Chondrocyte (in vitro differentiated cells): ENCODE measurements around the gene CACNB3. TPM values are rescaled to one million over a fixed set of nuclear protein-coding genes. Genes with fewer than 3 reads are reported as not detected.
A peak's percentile ranks its signal among the peaks of the same experiment; 100 is the strongest.
"Not testable (repeated sequence)": the region's sequence is repeated elsewhere in the genome, so short reads cannot be mapped to it uniquely, and the experiment has no call there.

Source experiments
- DNase-seq: peaks from one replicate; pipeline ENCODE4 v3.0.0; 2021; ENCODE audit warnings: mixed read lengths, low spot score
- H3K27ac Mint-ChIP-seq: one replicate; pipeline ENCODE4 v1.8.0; 2021; ENCODE audit warnings: mild to moderate bottlenecking, moderate library complexity, mixed read lengths; ENCODE audit not compliant: unreplicated experiment
- H3K27me3 Mint-ChIP-seq: 2 replicates; pipeline ENCODE4 v1.8.0; 2021; ENCODE audit warnings: low read depth, mixed read lengths
- H3K36me3 Mint-ChIP-seq: 2 replicates; pipeline ENCODE4 v1.8.0; 2021; ENCODE audit warnings: low read depth, mixed read lengths
- H3K4me1 Mint-ChIP-seq: 2 replicates; pipeline ENCODE4 v1.8.0; 2021; ENCODE audit warnings: low read depth, mild to moderate bottlenecking, mixed read lengths
- H3K4me3 Mint-ChIP-seq: one replicate; pipeline ENCODE4 v1.8.0; 2021; ENCODE audit warnings: mild to moderate bottlenecking, moderate library complexity, mixed read lengths; ENCODE audit not compliant: unreplicated experiment
- H3K9me3 Mint-ChIP-seq: 2 replicates; pipeline ENCODE4 v1.8.0; 2021; ENCODE audit warnings: low read depth, mixed read lengths
- total RNA-seq: library from RNA; stranded (reverse); gene quantifications from 3 replicates; pipeline ENCODE4 v1.2.1, GENCODE V29; 2021
- TF ChIP-seq, protein P1 (sequence below): fragments of 200-600 bp; sonication (generic); IDR thresholded peaks from 2 replicates; pipeline ENCODE4 v1.5.0; 2021; ENCODE audit warnings: antibody characterized with exemption, mild to moderate bottlenecking, moderate library complexity

Gene CACNB3
- total RNA-seq, 1 donor from 2014 or later: 69.5 TPM

DNA sequence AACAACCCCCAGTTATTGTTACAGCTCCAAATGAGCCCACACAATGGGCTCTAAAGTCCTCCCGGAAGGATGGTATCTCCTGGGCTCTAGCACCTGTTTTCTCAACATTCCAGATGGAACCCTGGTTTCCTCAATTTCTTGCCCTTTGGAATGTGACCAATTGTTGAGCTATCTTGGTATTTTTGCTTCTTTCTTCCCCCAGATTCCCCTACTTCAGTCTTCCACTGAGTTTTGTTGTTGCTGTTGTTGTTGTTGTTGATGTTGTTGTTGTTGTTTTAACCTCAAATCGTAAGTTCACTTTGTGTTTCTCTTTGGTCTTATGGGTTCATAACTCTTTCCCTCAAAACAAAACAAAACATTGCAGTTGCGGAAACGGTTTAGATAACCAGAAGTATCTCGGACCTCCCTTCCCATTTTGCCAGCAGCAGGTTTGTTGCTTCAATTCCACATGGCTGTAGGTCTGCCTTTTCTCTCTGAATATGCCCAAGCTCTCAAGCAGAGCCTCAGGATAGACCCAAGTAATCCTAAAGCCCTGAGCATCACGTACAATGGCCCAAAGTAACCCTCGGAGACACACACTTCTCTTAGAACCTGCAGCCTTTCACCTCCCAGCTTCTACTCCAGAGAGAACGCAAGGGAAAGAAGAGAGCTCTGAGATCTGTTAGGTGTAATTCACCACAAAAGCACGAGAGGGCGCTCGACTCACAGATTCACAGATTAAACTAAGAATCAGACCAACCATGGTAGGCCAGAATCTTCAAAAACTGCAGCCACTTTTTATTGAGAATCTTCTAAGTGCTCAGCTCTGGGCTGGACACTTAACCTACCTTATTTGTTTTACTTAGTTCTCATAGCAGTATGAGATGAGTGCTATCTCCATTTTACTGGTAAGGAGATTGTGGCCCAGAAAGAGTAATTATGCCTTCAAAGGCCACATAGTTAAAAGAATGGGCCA, 34.7 kb downstream of the CACNB3 start:
- Mint-ChIP-seq H3K36me3 (peaks cover 2% of the 10 kb centered on the region), H3K9me3 (no peaks in the 10 kb centered on the region), H3K27ac (peak overlapping the region; percentile 95), H3K27me3 (peaks cover 2% of the 10 kb centered on the region), H3K4me1 (peaks cover 29% of the 10 kb centered on the region), H3K4me3 (peak overlapping the region; percentile 95)
- TF ChIP-seq, protein P1, sequence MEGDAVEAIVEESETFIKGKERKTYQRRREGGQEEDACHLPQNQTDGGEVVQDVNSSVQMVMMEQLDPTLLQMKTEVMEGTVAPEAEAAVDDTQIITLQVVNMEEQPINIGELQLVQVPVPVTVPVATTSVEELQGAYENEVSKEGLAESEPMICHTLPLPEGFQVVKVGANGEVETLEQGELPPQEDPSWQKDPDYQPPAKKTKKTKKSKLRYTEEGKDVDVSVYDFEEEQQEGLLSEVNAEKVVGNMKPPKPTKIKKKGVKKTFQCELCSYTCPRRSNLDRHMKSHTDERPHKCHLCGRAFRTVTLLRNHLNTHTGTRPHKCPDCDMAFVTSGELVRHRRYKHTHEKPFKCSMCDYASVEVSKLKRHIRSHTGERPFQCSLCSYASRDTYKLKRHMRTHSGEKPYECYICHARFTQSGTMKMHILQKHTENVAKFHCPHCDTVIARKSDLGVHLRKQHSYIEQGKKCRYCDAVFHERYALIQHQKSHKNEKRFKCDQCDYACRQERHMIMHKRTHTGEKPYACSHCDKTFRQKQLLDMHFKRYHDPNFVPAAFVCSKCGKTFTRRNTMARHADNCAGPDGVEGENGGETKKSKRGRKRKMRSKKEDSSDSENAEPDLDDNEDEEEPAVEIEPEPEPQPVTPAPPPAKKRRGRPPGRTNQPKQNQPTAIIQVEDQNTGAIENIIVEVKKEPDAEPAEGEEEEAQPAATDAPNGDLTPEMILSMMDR: peak; percentile 93
- DNase-seq: no peak

DNA sequence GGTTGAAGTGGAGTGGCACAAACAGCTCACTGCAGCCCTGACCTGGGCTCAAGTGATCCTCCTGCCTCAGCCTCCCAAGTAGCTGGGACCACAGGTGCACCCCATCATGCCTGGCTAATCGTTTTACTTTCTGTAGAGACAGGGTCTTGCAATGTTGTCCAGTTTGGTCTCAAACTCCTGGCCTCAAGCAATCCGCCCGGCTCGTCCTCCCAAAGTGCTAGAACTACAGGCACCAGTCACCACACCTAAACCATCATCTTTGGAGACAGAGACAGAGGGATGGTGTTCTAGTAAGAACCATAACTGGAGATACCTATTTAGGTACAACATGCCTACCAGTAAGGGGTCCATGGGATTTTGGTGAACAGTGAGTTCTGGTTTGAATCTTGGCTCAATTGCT, 36.2 kb downstream of the CACNB3 start:
- H3K4me3 Mint-ChIP-seq: no peak overlapping the region
- H3K27ac Mint-ChIP-seq: no peak overlapping the region
- H3K27me3 Mint-ChIP-seq: peaks cover 2% of the 10 kb centered on the region
- TF ChIP-seq, protein P1: no peak
- no peaks in the 10 kb centered on the region for H3K9me3 Mint-ChIP-seq
- H3K36me3 Mint-ChIP-seq: no peaks in the 10 kb centered on the region
- peaks cover 29% of the 10 kb centered on the region for H3K4me1 Mint-ChIP-seq
- DNase-seq: no peak

DNA sequence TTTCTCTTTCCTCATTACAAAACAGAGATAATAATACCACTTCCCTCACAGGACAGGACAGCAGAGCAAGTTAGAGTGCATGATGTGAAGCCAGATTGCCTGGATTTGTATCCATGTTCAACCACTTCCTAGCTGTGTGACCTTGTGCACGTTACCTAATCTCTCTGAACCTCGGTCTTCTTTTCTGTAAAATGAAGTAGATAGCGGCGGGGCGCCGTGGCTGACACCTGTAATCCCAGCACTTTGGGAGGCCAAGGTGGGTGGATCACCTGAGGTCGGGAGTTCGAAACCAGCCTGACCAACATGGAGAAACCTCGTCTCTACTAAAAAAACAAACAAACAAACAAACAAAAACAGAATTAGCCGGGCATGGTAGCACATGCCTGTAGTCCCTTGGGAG, 36.6 kb downstream of the CACNB3 start:
- peaks cover 25% of the 10 kb centered on the region for H3K4me1 Mint-ChIP-seq
- H3K36me3 Mint-ChIP-seq, H3K27me3 Mint-ChIP-seq, H3K4me3 Mint-ChIP-seq, DNase-seq, H3K27ac Mint-ChIP-seq, H3K9me3 Mint-ChIP-seq: not testable (repeated sequence)

DNA sequence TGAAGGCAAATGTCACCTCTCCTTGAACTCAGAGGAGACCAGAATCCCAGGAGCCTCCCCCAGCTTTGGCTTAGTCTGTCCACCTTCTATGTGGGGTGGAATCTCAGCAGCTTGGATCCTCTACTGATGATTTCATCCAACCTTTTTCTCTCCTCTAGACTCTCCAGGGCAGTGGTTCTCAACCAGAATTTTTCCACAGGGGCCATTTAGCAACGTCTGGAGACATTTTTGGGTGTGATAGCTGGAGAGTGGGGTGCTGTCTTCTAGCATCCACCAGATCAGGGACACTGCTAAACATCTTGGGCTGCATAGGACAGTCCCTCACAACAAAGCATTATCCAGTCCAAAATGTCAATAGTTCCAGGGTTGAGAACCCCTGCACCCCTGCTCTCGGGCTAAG, 38.1 kb downstream of the CACNB3 start:
- DNase-seq: no peak
- TF ChIP-seq, protein P1: no peak
- H3K9me3 Mint-ChIP-seq: no peaks in the 10 kb centered on the region
- H3K4me3 Mint-ChIP-seq: no peak overlapping the region
- peaks cover 2% of the 10 kb centered on the region for H3K27me3 Mint-ChIP-seq
- H3K36me3 Mint-ChIP-seq: no peaks in the 10 kb centered on the region
- peaks cover 12% of the 10 kb centered on the region for H3K4me1 Mint-ChIP-seq
- no peak overlapping the region for H3K27ac Mint-ChIP-seq

DNA sequence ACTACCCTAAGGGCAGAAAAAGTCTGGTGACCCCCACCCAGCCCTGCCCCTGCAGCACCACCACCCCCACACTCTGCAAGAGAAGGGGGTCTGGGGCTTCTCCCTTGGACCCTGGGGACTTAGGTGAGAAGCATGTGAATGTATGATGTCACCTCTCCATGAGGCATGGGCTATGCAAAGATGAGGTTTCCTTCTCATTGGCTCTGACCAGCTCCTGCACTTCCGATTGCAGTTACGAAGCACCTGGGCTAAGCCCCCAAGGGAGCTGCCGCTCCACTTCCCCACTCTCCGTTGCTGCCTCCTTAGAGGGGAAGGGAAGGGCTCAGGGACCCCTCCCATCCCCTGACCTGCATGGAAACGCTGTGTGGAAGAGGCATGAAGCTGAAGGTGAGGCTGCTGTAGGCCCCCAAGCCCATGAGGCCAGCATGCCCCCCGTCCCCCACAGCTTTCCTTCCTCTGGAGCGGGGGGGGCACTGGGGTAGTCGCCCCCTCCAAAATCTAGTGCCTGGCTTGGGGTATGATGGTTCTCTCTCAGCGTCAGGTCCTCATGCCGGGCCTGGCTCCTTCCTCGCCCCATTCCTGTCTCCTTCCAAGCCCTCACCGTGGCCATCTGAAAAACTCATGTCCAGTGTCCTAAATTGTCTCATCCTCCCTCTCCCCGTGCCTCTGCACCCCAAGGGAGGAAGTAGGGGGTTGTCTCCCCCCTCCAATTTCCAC, 39.1 kb downstream of the CACNB3 start:
- H3K4me1 Mint-ChIP-seq: peaks cover 8% of the 10 kb centered on the region
- no peaks in the 10 kb centered on the region for H3K9me3 Mint-ChIP-seq
- H3K27me3 Mint-ChIP-seq: peaks cover 7% of the 10 kb centered on the region
- no peak overlapping the region for H3K27ac Mint-ChIP-seq
- no peak for DNase-seq
- H3K36me3 Mint-ChIP-seq: no peaks in the 10 kb centered on the region
- TF ChIP-seq, protein P1: no peak
- H3K4me3 Mint-ChIP-seq: no peak overlapping the region
